GM12801 (cell line): ENCODE measurements around the gene RPRD1A.

Experiments
- TF ChIP-seq, protein P1 (sequence below): IDR thresholded peaks from one replicate; pipeline ENCODE4 v1.5.1; 2011; ENCODE audit warnings: control low read depth; ENCODE audit not compliant: insufficient read length; ENCODE audit errors: extremely low read depth

The RPRD1A gene

DNA sequence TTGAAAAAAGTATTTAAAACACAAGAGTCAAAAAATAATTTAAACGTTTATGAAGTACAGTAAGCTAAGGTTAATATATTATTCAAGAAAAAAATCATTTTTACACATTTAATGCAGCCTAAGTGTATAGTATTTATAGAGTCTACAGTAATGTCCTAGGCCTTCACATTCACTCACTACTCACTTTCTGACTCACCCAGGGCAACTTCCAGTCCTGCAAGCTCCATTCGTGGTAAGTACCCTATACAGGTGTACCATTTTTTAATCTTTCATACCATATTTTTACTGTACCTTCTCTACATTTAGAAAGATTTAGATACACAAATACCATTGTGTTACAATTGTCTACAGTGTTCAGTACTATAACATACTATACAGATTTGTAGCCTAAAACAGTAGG is 20.9 kb upstream of the RPRD1A start:
- TF ChIP-seq, protein P1, sequence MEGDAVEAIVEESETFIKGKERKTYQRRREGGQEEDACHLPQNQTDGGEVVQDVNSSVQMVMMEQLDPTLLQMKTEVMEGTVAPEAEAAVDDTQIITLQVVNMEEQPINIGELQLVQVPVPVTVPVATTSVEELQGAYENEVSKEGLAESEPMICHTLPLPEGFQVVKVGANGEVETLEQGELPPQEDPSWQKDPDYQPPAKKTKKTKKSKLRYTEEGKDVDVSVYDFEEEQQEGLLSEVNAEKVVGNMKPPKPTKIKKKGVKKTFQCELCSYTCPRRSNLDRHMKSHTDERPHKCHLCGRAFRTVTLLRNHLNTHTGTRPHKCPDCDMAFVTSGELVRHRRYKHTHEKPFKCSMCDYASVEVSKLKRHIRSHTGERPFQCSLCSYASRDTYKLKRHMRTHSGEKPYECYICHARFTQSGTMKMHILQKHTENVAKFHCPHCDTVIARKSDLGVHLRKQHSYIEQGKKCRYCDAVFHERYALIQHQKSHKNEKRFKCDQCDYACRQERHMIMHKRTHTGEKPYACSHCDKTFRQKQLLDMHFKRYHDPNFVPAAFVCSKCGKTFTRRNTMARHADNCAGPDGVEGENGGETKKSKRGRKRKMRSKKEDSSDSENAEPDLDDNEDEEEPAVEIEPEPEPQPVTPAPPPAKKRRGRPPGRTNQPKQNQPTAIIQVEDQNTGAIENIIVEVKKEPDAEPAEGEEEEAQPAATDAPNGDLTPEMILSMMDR: no peak

DNA sequence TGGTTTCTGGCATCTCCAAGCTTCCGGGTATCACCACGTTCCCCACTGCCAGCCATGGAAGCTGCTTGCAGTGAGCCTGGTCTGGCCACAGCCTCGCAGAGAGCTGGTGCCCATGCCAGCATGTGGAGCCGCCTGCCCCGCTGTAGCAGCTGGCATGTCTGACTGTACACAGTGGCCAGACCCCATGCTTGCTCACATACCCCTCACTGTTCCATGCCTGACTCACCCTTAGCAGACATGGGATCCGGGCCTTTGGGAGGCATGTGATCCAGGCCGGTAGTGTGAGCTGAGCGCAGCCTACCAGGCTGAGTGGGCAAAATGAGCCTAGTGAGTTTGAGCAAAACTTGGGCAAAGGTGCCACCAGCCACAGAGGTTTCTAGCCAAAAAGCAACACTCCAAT is 18.8 kb upstream of the RPRD1A start:
- TF ChIP-seq, protein P1: no peak

DNA sequence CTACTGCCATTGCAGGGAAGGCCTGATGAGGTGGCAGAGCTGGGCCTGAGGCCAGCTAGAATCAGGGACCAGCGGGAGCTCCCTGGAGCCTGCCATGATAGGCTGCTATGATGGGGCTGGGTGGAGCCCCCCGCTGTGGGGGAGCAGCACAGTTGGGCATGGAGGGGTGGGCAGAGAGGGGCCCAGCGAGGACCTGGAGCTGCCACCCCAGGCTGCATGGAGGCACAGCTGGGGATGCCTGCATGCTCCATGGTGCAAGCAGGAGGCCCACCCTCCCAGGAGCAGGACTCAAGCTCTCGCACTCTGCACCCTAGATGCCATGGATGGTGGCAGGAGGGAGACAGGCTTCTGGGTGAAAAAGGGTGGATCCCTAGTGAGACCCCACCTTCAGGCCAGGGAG is 17.8 kb upstream of the RPRD1A start:
- TF ChIP-seq, protein P1: no peak

DNA sequence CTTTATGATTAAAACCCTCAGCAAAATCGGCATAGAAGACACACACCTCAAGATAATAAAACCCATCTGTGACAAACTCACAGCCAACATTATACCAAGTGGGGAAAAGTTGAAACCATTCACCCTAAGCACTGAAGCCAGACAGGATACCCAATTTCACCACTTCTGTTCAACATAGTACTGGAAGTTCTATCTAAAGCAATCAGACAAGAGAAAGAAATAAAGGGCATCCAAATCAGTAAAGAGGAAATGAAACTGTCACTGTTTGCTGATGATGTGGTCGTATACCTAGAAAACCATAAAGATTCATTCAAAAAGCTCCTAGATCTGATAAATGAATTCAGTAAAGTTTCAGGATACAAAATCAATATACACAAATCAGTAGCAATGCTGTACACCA is 16.4 kb upstream of the RPRD1A start:
- TF ChIP-seq, protein P1: no peak

DNA sequence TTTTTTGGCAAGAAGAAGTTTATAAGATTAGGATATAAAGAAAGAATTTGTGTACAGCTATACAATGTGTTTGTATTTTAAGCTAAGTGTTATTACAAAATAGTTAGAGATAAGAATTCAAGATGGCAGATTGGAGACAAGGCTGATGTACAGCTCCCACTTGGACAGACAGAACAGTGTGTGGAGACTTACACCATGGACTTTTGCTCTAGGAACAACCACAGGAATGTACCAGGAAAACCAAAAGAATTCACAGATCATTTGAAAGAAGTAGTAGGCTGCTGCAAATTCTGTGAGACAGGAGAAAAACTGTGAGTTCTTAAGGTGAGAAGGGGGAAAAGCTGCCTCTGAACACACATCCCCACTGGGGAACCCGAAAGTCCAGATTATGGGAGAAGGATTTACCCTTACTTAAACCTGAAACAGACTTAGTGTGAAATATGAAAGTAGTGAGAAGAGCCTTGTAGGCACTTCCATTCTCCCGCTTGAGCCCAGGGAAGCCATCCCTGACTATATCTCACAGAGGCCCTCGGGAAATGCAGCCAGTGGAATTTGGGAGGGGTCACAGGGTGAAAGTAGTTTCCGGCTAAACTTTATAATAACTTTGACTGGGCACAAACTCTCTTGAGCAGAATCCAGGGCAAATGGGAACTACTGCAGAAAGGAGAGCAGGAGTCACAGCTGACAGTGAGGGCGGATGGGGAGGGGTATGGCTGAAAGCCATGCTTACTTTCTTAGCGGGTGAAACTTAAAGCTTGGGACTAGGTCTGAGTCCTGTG is 11.6 kb upstream of the RPRD1A start:
- TF ChIP-seq, protein P1: no peak

DNA sequence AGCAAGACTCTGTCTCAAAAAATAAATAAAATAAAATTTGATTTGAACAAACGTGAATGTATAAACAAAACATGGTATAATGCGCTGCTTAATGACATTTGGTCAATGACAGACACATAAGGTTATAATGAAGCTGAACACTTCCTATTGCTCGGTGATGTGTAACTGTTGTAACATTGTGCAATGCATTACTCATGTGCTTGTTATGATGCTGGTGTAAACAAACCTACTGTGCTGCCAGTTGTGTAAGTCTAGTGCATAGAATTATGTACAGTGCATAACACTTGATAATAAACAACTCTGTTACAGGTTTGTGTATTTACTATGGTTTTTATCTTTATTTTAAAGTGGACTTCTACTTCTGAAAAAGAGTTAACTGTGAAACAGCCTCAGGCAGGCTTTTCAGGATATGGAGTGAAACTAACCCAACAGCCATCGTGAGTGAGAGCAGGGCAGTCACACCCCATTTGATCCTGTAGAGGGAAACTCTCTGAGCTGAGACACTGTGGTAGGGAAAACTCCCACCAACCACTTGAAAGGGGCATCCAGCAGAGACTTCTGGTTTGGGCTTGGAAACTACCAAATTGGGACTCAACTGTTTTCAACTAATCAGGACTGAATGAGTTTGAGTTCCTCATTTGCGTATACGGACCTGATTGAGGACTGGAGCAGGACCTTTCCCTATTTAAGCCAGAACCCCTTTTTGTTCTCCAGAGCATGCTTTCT is 8.7 kb upstream of the RPRD1A start:
- TF ChIP-seq, protein P1: no peak

DNA sequence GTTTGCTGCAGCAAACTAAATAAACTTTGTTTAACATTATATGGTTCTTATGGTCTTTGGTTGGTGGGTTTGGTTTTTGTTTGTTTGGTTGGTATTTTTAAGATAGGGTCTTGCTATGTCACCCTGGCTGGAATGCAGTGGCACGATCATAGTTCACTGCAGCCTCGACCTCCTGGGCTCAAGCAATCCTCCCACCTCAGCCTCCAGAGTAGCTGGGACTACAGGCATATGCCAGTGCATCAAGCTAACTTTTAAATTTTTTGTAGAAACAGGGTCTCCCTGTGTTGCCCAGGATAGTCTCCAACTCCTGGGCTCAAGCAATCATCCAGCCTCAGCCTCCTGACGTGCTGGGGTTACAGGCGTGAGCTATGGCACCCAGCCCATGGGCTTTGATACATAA is 7.1 kb upstream of the RPRD1A start:
- TF ChIP-seq, protein P1: no peak
